GM10248 (cell line): ENCODE data around the gene PNLDC1.

Source experiments
- CTCF ChIA-PET: fragments of 300-600 bp; sonication (Branson Sonifier 250); formaldehyde crosslinking; extraction: SDS; loops from one replicate; lab custom pipeline; 2021; ENCODE audit warnings: antibody characterized with exemption; lab: Yijun Ruan, JAX
- POLR2A ChIA-PET: fragments of 350-650 bp; sonication (Branson Sonifier 250); formaldehyde crosslinking; extraction: SDS; loops from one replicate; lab custom pipeline; 2020; ENCODE audit warnings: antibody characterized with exemption; lab: Yijun Ruan, JAX
- DNase-seq: peaks from one replicate; pipeline ENCODE4 v3.0.0; 2012; ENCODE audit errors: extremely low spot score
- CTCF ChIP-seq: IDR thresholded peaks from 2 replicates; pipeline ENCODE4 v1.5.1; 2012; ENCODE audit warnings: mild to moderate bottlenecking, low read depth; ENCODE audit errors: extremely low read depth, missing control alignments, control extremely low read depth

PNLDC1 gene

GRCh38 chr6:159756508-159756907, 43.6 kb upstream of the PNLDC1 start:
- no peak for DNase-seq
- POLR2A ChIA-PET: no interaction called here
- CTCF ChIA-PET: interaction anchor here (1.3 kb wide), 1 partner anchor 9 kb away, joined by 3 read pairs; no protein-coding TSS in a partner anchor
- TF ChIP-seq CTCF: no peak

- DNase-seq: no peak
- TF ChIP-seq CTCF: no peak
- POLR2A ChIA-PET: interaction anchor here (0.7 kb wide), 1 partner anchor 14 kb away, joined by 3 read pairs; no protein-coding TSS in a partner anchor
- CTCF ChIA-PET: interaction anchor here (1.1 to 1.7 kb wide), 4 partner anchors 12 to 265 kb away, joined by 3 to 4 read pairs (median 4); no protein-coding TSS in a partner anchor
These were observed 41.8 kb upstream of the PNLDC1 start for GRCh38 chr6:159758031-159759001.

- no peak for DNase-seq
- ChIA-PET POLR2A (interaction anchor here (1.0 to 1.2 kb wide), 2 partner anchors 30 to 32 kb away, joined by 4 to 5 read pairs; partner anchors contain the start of gene TCP1), CTCF (interaction anchor here (1.1 to 2.1 kb wide), 7 partner anchors 10 to 264 kb away, joined by 3 to 5 read pairs (median 3); no protein-coding TSS in a partner anchor)
- TF ChIP-seq CTCF: no peak
These were observed 40.4 kb upstream of the PNLDC1 start for GRCh38 chr6:159759645-159760044.

GRCh38 chr6:159760602-159761057, 39.4 kb upstream of the PNLDC1 start:
- CTCF ChIA-PET: interaction anchor here (1.4 to 2.8 kb wide), 5 partner anchors 9 to 34 kb away, joined by 3 to 9 read pairs (median 3); no protein-coding TSS in a partner anchor
- TF ChIP-seq CTCF: no peak
- POLR2A ChIA-PET: interaction anchor here (0.6 to 1.2 kb wide), 2 partner anchors 31 to 443 kb away, joined by 4 to 5 read pairs; no protein-coding TSS in a partner anchor
- no peak for DNase-seq

- no peak for TF ChIP-seq CTCF
- ChIA-PET POLR2A (interaction anchor here (0.6 to 1.5 kb wide), 4 partner anchors 10 to 442 kb away, joined by 5 to 8 read pairs (median 6); partner anchors contain the start of genes MRPL18, TCP1 and WTAP), CTCF (interaction anchor here (1.4 to 2.8 kb wide), 5 partner anchors 9 to 35 kb away, joined by 3 to 9 read pairs (median 3); no protein-coding TSS in a partner anchor)
- DNase-seq: peak; percentile 20
These were observed 38.8 kb upstream of the PNLDC1 start for GRCh38 chr6:159761129-159761872.
